HCT116 (cell line): ENCODE data around the gene IL17RD. TPM values are rescaled to one million over a fixed set of nuclear protein-coding genes. Genes with fewer than 3 reads are reported as not detected.

Experiments used
- ATAC-seq: fragments of 200-7000 bp; cut with Tn5 transposase; 2 replicates; pipeline ENCODE4 v1.9.1; 2020; ENCODE audit warnings: mild to moderate bottlenecking, moderate library complexity
- BruUV-seq: library from RNA; stranded (reverse); fragments of 400-500 nt; replicated peaks from 2 replicates; lab custom pipeline; 2021; lab: Mats Ljungman, UMichigan
- CTCF ChIA-PET: fragments of 300-600 bp; sonication (Branson Sonifier 250); formaldehyde crosslinking; loops from one replicate; lab custom pipeline; 2021; ENCODE audit warnings: antibody characterized with exemption; lab: Charles Lee
- POLR2A ChIA-PET: fragments of 300-600, 350-600 bp; sonication (Branson Sonifier 250); formaldehyde crosslinking; loops from one replicate; lab custom pipeline; 2021; ENCODE audit warnings: antibody characterized with exemption; lab: Charles Lee
- RAD21 ChIA-PET, 2 experiments: fragments of 300-600 bp; sonication (Branson Sonifier 250); formaldehyde crosslinking; loops; one replicate each; lab custom pipeline; 2023; ENCODE audit warnings: low total read pairs in 2 of 2; ENCODE audit not compliant: uncharacterized antibody in 2 of 2, unreplicated experiment in 2 of 2, low non-redundant PET in 1 of 2; lab: Charles Lee
- DNase-seq: peaks from one replicate; pipeline ENCODE4 v3.0.0-alpha.2; 2010; ENCODE audit warnings: low read depth, low spot score
- H2AFZ ChIP-seq: fragments of 200-600 bp; shearing (Covaris generic), sonication (generic); 2 replicates; pipeline ENCODE4 v1.6.1; 2017; ENCODE audit warnings: low read depth, mixed run types, mixed read lengths, antibody characterized with exemption, low read length; ENCODE audit not compliant: poor library complexity, severe bottlenecking
- H3K27ac ChIP-seq: 2 replicates; pipeline ENCODE4 v1.5.1; 2012; ENCODE audit warnings: low read depth, low read length
- H3K27me3 ChIP-seq: fragments of 200-600 bp; sonication (generic); 2 replicates; pipeline ENCODE4 v1.6.1; 2016; ENCODE audit warnings: mixed run types, low read length, mixed read lengths; ENCODE audit not compliant: insufficient read depth
- H3K36me3 ChIP-seq, 2 experiments: fragments of 200-500 bp in 1 of 2; fragments of 200-600 bp in 1 of 2; sonication (Bioruptor generic) in 1 of 2; sonication (generic) in 1 of 2; 2 replicates each; pipeline versions ENCODE4 v1.5.1 to v1.6.1; 2014 to 2016; ENCODE audit warnings: low read length in 2 of 2, inconsistent platforms in 1 of 2, mixed read lengths in 1 of 2, mixed run types in 1 of 2; ENCODE audit not compliant: insufficient read depth in 2 of 2, control insufficient read depth in 1 of 2
- H3K4me1 ChIP-seq, 2 experiments: fragments of 200-600 bp in 1 of 2; sonication (generic) in 1 of 2; 2 replicates each; pipeline versions ENCODE4 v1.5.1 to v1.6.1; 2012 to 2017; ENCODE audit warnings: low read length in 2 of 2, inconsistent platforms in 1 of 2, mild to moderate bottlenecking in 1 of 2, mixed read lengths in 1 of 2, mixed run types in 1 of 2, moderate library complexity in 1 of 2; ENCODE audit not compliant: insufficient read depth in 2 of 2, control insufficient read depth in 1 of 2
- H3K4me2 ChIP-seq: fragments of 200-600 bp; sonication (generic); 2 replicates; pipeline ENCODE4 v1.6.1; 2017; ENCODE audit warnings: mixed run types, low read length, mixed read lengths
- H3K4me3 ChIP-seq, 2 experiments: fragments of 200-600 bp in 1 of 2; sonication (generic) in 1 of 2; replicated peaks in 1 of 2; 2 replicates each; pipeline ENCODE4 v1.5.1; 2011 to 2016; ENCODE audit warnings: low read length in 2 of 2, control low read depth in 1 of 2, low read depth in 1 of 2, mild to moderate bottlenecking in 1 of 2, mixed read lengths in 1 of 2, mixed run types in 1 of 2
- H3K79me2 ChIP-seq: fragments of 200-600 bp; sonication (generic); 2 replicates; pipeline ENCODE4 v1.6.1; 2017; ENCODE audit warnings: mild to moderate bottlenecking, mixed run types, low read length, moderate library complexity, mixed read lengths; ENCODE audit not compliant: insufficient read depth
- H3K9ac ChIP-seq: fragments of 200-600 bp; sonication (generic); 2 replicates; pipeline ENCODE4 v1.6.1; 2016; ENCODE audit warnings: low read length, mixed read lengths
- H3K9me2 ChIP-seq: fragments of 200-600 bp; sonication (generic), shearing (Covaris generic); 2 replicates; pipeline ENCODE4 v1.6.1; 2017; ENCODE audit warnings: mixed run types, mild to moderate bottlenecking, moderate library complexity; ENCODE audit not compliant: insufficient read depth
- H3K9me3 ChIP-seq, 2 experiments: fragments of 200-500 bp in 1 of 2; fragments of 200-600 bp in 1 of 2; sonication (Bioruptor generic) in 1 of 2; sonication (generic) in 1 of 2; 2 replicates each; pipeline ENCODE4 v1.6.1; 2014 to 2017; ENCODE audit warnings: low read length in 2 of 2, mixed read lengths in 2 of 2, inconsistent platforms in 1 of 2, low read depth in 1 of 2, mild to moderate bottlenecking in 1 of 2, mixed run types in 1 of 2, moderate library complexity in 1 of 2; ENCODE audit not compliant: control insufficient read depth in 1 of 2, insufficient read depth in 1 of 2
- H4K20me1 ChIP-seq: fragments of 200-600 bp; sonication (generic), shearing (Covaris generic); 2 replicates; pipeline ENCODE4 v1.6.1; 2017; ENCODE audit warnings: mixed run types, mild to moderate bottlenecking, moderate library complexity; ENCODE audit not compliant: insufficient read depth
- CBX3 ChIP-seq: IDR thresholded peaks from 2 replicates; pipeline ENCODE4 v1.6.1; 2012; ENCODE audit warnings: low read depth
- CEBPB ChIP-seq: IDR thresholded peaks from 2 replicates; pipeline ENCODE4 v1.6.1; 2012; ENCODE audit warnings: low read depth
- EGR1 ChIP-seq: IDR thresholded peaks from 2 replicates; pipeline ENCODE4 v1.6.1; 2012; ENCODE audit warnings: low read depth
- JUND ChIP-seq: IDR thresholded peaks from 2 replicates; pipeline ENCODE4 v1.6.1; 2012
- POLR2A ChIP-seq: IDR thresholded peaks from 2 replicates; pipeline ENCODE4 v1.7.0; 2011; ENCODE audit warnings: borderline replicate concordance; ENCODE audit not compliant: insufficient read depth, insufficient read length; ENCODE audit errors: extremely low read depth
- POLR2AphosphoS5 ChIP-seq: IDR thresholded peaks from 2 replicates; pipeline ENCODE4 v1.6.1; 2011; ENCODE audit warnings: mild to moderate bottlenecking, low read depth, low read length, moderate library complexity
- RAD21 ChIP-seq: IDR thresholded peaks from 2 replicates; pipeline ENCODE4 v1.6.1; 2012; ENCODE audit warnings: low read depth, mild to moderate bottlenecking
- SIN3A ChIP-seq: IDR thresholded peaks from 2 replicates; pipeline ENCODE4 v1.6.1; 2012; ENCODE audit warnings: low read depth
- SP1 ChIP-seq: IDR thresholded peaks from 2 replicates; pipeline ENCODE4 v1.6.1; 2012; ENCODE audit warnings: low read depth
- SRF ChIP-seq: IDR thresholded peaks from 2 replicates; pipeline ENCODE4 v1.6.1; 2012; ENCODE audit warnings: low read depth
- TCF7L2 ChIP-seq: IDR thresholded peaks from 2 replicates; pipeline ENCODE4 v1.7.0; 2011; ENCODE audit warnings: borderline replicate concordance, inconsistent platforms; ENCODE audit not compliant: insufficient read depth, insufficient read length; ENCODE audit errors: extremely low read depth
- YY1 ChIP-seq: IDR thresholded peaks from 2 replicates; pipeline ENCODE4 v1.6.1; 2011; ENCODE audit warnings: low read length, low read depth, moderate library complexity, mild to moderate bottlenecking; ENCODE audit not compliant: insufficient replicate concordance; ENCODE audit errors: extremely low read depth
- ZNF274 ChIP-seq: fragments of 200-500 bp; sonication (Bioruptor generic); IDR thresholded peaks from 2 replicates; pipeline ENCODE4 v1.6.1; 2014; ENCODE audit warnings: mild to moderate bottlenecking, low read depth, low read length, inconsistent platforms
- intact Hi-C: fragments of 100-400 bp; cut with micrococcal nuclease; formaldehyde crosslinking; loops from 2 replicates; pipeline ENCODE4 v1.10.0; 2022
- total RNA-seq: library from RNA; stranded (reverse); gene quantifications from one replicate; pipeline ENCODE4 v1.2.1, GENCODE V29; 2021; ENCODE audit not compliant: unreplicated experiment
- TF ChIP-seq, protein P1 (sequence below): IDR thresholded peaks from 2 replicates; pipeline ENCODE4 v1.6.1; 2012; ENCODE audit warnings: low read depth
- TF ChIP-seq, protein P2 (sequence below): IDR thresholded peaks from 2 replicates; pipeline ENCODE4 v1.6.1; 2012
- TF ChIP-seq, protein P3 (sequence below): IDR thresholded peaks from 2 replicates; pipeline ENCODE4 v1.6.1; 2011; ENCODE audit warnings: mild to moderate bottlenecking, low read length, moderate library complexity; ENCODE audit not compliant: insufficient replicate concordance; ENCODE audit errors: extremely low read depth
- TF ChIP-seq, protein P4 (sequence below): IDR thresholded peaks from 2 replicates; pipeline ENCODE4 v1.6.1; 2012

IL17RD gene
- total RNA-seq, 1 experiment from 2014 or later, result 12.3 TPM

DNA sequence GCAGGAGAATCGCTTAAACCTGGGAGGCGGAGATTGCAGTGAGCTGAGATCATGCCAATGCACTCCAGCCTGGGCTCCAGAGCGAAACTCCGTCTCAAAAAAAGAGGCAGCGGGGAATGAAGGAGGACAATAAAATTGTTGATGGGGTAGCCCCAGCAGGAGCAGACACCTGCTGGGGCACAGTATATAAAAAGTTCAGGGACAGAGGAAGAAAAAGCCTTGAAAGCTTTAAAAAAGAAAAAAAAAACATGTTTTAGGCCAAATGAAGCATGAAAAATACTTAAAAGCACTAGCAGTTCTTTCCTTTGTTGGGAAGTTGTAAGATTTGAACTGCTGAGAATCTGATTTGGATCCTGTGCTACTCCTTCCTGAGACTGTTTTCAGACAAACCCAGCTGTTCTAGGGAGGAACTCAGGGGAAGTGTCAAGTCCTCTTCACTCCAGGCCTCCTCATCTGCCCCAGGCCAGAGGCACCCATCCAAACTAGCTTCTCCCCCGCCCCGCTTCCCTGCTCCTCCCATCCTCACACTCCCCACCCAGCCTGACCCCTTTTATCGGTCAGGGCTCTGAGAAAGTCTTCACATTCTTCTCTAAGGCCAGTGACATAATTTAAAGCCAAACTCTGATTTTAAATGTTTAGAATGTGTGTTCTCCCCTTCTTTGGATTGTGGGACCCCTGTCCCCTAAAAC lies 4.9 kb downstream of the IL17RD start:
- intact Hi-C loops, result loop anchor here (5.0 kb wide), 1 partner anchor 58 kb away; no protein-coding TSS in a partner anchor
- H3K9me3 ChIP-seq, result no peaks in the 10 kb centered on the region
- no peaks in the 10 kb centered on the region for H3K36me3 ChIP-seq
- H3K4me2 ChIP-seq, result no peak overlapping the region
- no peaks in the 10 kb centered on the region for H4K20me1 ChIP-seq
- H3K79me2 ChIP-seq, result no peaks in the 10 kb centered on the region
- H3K27ac ChIP-seq, result no peak overlapping the region
- peaks cover 21 to 31% of the 10 kb centered on the region in 2 experiments for H3K4me1 ChIP-seq
- H3K4me3 ChIP-seq, result no peak overlapping the region
- ChIA-PET RAD21 (no interaction called here), POLR2A (no interaction called here), CTCF (interaction anchor here (1.0 kb wide), 1 partner anchor 9 kb away, joined by 3 read pairs; no protein-coding TSS in a partner anchor)
- H3K9ac ChIP-seq, result no peak overlapping the region
- H2AFZ ChIP-seq, result no peak overlapping the region
- ATAC-seq (no peak), DNase-seq (no peak)
- TF ChIP-seq ZNF274 (no peak), CBX3 (no peak), CEBPB (no peak), TCF7L2 (no peak), YY1 (no peak), POLR2AphosphoS5 (no peak), EGR1 (no peak), RAD21 (no peak), SIN3A (no peak), SRF (no peak), POLR2A (no peak), JUND (no peak), SP1 (no peak)
- TF ChIP-seq, protein P1, sequence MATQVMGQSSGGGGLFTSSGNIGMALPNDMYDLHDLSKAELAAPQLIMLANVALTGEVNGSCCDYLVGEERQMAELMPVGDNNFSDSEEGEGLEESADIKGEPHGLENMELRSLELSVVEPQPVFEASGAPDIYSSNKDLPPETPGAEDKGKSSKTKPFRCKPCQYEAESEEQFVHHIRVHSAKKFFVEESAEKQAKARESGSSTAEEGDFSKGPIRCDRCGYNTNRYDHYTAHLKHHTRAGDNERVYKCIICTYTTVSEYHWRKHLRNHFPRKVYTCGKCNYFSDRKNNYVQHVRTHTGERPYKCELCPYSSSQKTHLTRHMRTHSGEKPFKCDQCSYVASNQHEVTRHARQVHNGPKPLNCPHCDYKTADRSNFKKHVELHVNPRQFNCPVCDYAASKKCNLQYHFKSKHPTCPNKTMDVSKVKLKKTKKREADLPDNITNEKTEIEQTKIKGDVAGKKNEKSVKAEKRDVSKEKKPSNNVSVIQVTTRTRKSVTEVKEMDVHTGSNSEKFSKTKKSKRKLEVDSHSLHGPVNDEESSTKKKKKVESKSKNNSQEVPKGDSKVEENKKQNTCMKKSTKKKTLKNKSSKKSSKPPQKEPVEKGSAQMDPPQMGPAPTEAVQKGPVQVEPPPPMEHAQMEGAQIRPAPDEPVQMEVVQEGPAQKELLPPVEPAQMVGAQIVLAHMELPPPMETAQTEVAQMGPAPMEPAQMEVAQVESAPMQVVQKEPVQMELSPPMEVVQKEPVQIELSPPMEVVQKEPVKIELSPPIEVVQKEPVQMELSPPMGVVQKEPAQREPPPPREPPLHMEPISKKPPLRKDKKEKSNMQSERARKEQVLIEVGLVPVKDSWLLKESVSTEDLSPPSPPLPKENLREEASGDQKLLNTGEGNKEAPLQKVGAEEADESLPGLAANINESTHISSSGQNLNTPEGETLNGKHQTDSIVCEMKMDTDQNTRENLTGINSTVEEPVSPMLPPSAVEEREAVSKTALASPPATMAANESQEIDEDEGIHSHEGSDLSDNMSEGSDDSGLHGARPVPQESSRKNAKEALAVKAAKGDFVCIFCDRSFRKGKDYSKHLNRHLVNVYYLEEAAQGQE, result no peak
- TF ChIP-seq, protein P2, sequence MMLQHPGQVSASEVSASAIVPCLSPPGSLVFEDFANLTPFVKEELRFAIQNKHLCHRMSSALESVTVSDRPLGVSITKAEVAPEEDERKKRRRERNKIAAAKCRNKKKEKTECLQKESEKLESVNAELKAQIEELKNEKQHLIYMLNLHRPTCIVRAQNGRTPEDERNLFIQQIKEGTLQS, result no peak
- TF ChIP-seq, protein P3, sequence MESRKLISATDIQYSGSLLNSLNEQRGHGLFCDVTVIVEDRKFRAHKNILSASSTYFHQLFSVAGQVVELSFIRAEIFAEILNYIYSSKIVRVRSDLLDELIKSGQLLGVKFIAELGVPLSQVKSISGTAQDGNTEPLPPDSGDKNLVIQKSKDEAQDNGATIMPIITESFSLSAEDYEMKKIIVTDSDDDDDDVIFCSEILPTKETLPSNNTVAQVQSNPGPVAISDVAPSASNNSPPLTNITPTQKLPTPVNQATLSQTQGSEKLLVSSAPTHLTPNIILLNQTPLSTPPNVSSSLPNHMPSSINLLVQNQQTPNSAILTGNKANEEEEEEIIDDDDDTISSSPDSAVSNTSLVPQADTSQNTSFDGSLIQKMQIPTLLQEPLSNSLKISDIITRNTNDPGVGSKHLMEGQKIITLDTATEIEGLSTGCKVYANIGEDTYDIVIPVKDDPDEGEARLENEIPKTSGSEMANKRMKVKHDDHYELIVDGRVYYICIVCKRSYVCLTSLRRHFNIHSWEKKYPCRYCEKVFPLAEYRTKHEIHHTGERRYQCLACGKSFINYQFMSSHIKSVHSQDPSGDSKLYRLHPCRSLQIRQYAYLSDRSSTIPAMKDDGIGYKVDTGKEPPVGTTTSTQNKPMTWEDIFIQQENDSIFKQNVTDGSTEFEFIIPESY, result no peak
- TF ChIP-seq, protein P4, sequence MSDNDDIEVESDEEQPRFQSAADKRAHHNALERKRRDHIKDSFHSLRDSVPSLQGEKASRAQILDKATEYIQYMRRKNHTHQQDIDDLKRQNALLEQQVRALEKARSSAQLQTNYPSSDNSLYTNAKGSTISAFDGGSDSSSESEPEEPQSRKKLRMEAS, result no peak
- H3K9me2 ChIP-seq, result no peaks in the 10 kb centered on the region
- H3K27me3 ChIP-seq, result no peaks in the 10 kb centered on the region
- BruUV-seq, result no TSS peak
